ENCODE results near the gene VGLL3.

VGLL3 gene

GRCh38 chr3:86949850-86950249 is 41.1 kb downstream of the VGLL3 start:
- DNase-seq (ENCODE audit: low spot score), result no peak

DNA sequence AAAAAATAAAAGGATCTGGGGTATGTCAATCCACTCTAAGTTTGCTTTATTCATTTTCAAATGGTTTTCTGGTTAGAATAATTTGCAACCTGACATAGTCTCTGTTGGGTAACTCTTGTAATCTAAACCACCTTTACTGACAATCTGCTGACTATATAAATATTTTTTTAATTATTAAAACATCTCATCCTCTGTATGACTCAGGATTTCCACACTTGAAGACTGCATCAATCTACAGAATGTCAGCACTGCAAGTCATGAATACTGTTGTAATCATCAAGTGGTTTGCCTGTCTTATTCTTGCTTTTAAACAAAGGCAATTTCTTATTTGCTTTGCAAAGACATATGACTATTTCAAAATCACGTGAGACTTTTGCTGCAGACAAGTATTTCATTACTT is 42.1 kb downstream of the VGLL3 start:
- no peak for DNase-seq (ENCODE audit: low spot score)

- DNase-seq (ENCODE audit: low spot score), result no peak
Observed at GRCh38 chr3:86942206-86942605, 48.7 kb downstream of the VGLL3 start.

- DNase-seq (ENCODE audit: low spot score), result no peak
Observed at GRCh38 chr3:86938416-86939105, 52.4 kb downstream of the VGLL3 start.

DNA sequence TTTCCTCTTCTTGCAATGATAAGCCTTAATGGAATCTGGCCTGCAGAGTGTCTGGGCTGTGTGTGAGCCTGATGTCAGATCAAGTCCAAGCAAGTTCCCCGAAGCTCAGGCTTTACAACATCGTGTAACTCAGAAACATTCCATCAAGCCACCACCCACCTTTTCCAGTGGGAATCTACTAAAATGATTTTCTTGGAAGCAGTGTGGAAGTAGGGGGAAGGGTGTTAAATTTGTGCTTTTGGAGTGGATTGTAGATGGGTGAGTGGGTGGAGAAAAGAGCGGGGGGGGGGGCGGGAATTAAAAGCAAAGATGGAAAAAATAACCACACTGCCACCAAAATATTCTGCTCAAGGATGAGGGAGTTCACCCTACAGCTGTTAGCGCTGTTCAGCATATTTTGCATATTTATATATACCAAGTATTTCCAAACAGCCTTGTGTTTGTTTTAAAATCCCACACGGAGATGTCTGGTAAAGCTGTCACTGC is 53.6 kb downstream of the VGLL3 start:
- no peak for DNase-seq (ENCODE audit: low spot score)

DNA sequence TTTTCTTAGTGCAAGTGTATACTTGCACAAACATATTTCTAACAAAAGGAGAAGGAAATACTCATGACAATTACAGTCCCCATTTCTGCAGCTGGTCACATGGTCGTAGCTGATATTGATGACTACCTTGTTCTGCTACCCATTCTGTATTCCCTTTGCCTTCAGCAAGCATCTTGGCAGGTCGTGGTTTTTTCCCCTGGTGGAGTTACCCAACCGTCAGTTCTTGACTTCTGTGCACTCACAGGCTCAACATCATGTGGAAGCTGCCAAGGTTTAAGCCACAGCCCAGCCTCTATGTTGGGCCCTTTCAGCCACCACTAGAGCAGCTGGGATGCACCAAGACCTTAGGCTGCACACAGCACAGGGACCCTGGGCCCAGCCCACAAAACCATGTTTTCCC is 56.1 kb downstream of the VGLL3 start:
- no peak for DNase-seq (ENCODE audit: low spot score)

GRCh38 chr3:86930831-86931230 is 60.1 kb downstream of the VGLL3 start:
- DNase-seq (ENCODE audit: low spot score), result no peak

GRCh38 chr3:86930181-86930580 is 60.8 kb downstream of the VGLL3 start:
- no peak for DNase-seq (ENCODE audit: low spot score)

DNA sequence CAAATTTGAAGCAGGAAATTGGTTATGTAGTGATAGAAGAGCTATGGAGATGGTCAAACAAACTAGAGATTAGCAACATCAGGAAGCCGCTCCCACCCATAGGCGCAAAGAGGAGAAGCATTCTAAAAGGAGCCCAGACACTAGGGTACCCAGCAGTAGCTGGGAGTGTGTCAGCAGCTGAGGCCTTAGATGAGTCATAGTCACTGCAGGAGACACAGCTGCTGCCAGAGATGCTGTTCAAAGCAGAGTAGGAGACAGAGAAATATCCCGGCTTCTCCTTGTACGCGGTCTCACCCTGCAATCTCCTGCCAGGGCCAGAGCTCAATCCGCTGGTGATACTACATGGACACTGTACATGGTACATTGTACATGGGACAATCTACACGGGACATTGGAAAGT is 61.9 kb downstream of the VGLL3 start:
- DNase-seq (ENCODE audit: low spot score), result no peak

DNA sequence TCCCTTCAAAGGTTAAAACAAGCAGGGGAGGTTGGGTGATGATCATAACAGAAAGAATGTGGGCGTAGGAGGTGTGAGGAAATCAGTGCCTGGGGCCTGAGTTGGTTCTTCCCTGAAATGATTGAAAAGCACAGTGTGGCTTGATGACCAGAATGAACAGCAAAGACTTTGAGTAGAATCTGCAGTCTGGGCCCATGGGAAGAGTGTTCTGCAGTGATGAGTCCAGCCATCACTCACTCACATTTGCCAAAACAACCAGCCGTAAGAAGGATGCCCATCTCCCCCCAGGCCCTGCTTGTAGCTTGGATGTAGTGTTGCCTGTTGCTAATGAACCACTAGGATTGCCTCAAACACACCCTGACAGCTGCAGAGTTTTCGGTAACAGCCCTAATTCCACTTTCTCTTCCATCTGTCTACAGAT is 67.9 kb downstream of the VGLL3 start:
- no peak for DNase-seq (ENCODE audit: low spot score)

DNA sequence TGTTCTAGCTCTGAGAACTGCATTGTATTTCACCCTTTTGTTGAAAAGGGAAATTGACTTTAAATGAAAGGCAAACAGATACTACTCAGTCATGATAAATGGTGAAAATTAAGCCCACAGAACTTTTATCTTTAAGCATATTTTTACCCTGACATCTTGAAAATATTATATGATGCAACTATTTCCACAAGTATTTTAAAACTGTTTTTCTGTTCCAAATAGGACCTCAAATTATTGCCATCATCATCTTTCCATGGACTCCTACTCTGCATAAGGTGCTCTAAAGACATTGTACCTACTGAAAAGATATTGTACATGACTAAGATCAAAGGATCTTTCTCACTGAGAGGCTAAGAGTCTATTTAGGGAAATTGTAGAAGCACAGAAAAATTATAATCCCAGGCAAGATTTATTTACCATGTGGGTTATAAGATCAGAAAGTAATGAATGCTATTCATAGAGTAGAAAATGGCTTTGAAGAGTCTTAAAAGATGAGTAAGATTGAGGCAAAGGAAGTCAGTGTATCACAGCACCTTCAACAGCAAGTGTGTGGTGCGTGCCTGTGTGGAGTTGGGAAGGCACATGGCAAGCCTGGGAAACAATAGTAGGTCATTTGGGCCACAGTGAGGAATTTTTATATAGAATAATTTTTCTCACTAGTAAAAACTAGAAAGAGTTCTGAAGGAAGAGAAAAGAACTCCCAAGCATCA is 68.8 kb downstream of the VGLL3 start:
- DNase-seq (ENCODE audit: low spot score), result no peak

DNA sequence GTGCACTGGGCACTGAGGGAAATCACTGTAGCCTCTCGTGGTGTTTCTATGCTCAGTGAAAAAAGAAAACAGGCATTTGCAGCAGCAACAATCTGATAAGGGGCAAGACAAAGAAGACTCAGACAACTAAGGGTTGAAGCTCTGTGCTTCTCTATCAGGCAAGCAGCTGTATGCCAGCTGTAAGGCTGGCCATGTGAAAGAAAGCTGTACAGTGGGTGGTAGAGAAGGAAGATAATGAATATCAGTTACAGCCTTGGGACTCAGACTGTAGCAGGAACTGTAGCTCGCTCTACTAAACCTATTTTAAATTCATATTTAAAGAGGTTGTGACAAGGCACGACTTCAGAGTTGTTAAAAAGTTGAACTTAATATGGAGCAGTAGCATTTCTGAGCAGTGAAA is 76.3 kb downstream of the VGLL3 start:
- DNase-seq (ENCODE audit: low spot score), result no peak

GRCh38 chr3:86913160-86913559 is 77.8 kb downstream of the VGLL3 start:
- no peak for DNase-seq (ENCODE audit: low spot score)

GRCh38 chr3:86895202-86895601 is 95.7 kb downstream of the VGLL3 start:
- DNase-seq (ENCODE audit: low spot score), result no peak

GRCh38 chr3:86890741-86891396 is 100.1 kb downstream of the VGLL3 start:
- DNase-seq (ENCODE audit: low spot score), result no peak

All from hematopoietic multipotent progenitor cell treated with erythropoietin and hydrocortisone succinate and interleukin-3 and kit ligand, for 17 days (in vitro differentiated cells).